Measurements from ENCODE around the gene ADPRH.

- TF ChIP-seq CTCF (IDR thresholded peaks at IDR 0.05 in 2 of 3, conservative IDR thresholded peaks at IDR 0.05 in 1 of 3; ENCODE audit: control insufficient read depth in 2 of 3, extremely low read depth in 1 of 3, insufficient read depth in 1 of 3, low read depth in 3 of 3, low read length in 3 of 3) (no peak), HCFC1 (IDR thresholded peaks at IDR 0.05; ENCODE audit: low read length) (no peak), POLR2AphosphoS5 (IDR thresholded peaks at IDR 0.05; ENCODE audit: low read length) (no peak), TCF7 (IDR thresholded peaks at IDR 0.05; ENCODE audit: borderline replicate concordance) (no peak), ZNF384 (IDR thresholded peaks at IDR 0.05; ENCODE audit: borderline replicate concordance, low read depth, low read length) (no peak), MEF2A (IDR thresholded peaks at IDR 0.05; ENCODE audit: insufficient read depth, low read depth, low read length) (no peak), NBN (IDR thresholded peaks at IDR 0.05) (no peak), USF1 (IDR thresholded peaks at IDR 0.05; ENCODE audit: borderline replicate concordance, extremely low read length, insufficient read depth, low read depth, low read length) (no peak)
- TF ChIP-seq, protein P1, sequence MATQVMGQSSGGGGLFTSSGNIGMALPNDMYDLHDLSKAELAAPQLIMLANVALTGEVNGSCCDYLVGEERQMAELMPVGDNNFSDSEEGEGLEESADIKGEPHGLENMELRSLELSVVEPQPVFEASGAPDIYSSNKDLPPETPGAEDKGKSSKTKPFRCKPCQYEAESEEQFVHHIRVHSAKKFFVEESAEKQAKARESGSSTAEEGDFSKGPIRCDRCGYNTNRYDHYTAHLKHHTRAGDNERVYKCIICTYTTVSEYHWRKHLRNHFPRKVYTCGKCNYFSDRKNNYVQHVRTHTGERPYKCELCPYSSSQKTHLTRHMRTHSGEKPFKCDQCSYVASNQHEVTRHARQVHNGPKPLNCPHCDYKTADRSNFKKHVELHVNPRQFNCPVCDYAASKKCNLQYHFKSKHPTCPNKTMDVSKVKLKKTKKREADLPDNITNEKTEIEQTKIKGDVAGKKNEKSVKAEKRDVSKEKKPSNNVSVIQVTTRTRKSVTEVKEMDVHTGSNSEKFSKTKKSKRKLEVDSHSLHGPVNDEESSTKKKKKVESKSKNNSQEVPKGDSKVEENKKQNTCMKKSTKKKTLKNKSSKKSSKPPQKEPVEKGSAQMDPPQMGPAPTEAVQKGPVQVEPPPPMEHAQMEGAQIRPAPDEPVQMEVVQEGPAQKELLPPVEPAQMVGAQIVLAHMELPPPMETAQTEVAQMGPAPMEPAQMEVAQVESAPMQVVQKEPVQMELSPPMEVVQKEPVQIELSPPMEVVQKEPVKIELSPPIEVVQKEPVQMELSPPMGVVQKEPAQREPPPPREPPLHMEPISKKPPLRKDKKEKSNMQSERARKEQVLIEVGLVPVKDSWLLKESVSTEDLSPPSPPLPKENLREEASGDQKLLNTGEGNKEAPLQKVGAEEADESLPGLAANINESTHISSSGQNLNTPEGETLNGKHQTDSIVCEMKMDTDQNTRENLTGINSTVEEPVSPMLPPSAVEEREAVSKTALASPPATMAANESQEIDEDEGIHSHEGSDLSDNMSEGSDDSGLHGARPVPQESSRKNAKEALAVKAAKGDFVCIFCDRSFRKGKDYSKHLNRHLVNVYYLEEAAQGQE (IDR thresholded peaks at IDR 0.05; ENCODE audit: low read depth, low read length), result no peak
- TF ChIP-seq, protein P2, sequence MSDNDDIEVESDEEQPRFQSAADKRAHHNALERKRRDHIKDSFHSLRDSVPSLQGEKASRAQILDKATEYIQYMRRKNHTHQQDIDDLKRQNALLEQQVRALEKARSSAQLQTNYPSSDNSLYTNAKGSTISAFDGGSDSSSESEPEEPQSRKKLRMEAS (IDR thresholded peaks at IDR 0.05; ENCODE audit: low read depth, low read length), result no peak
Measured at GRCh38 chr3:119534296-119534695, 45.0 kb upstream of the ADPRH start.
